ENCODE data around the gene PET100. TPM values are rescaled to one million over a fixed set of nuclear protein-coding genes. Genes with fewer than 3 reads are reported as not detected.

Gene PET100
- total RNA-seq, 1 donor from 2014 or later: 10.3 TPM

- Histone ChIP-seq H3K27me3 (ENCODE audit: control insufficient read depth, insufficient read depth, low read length) (peaks cover 2% of the 10 kb centered on the region), H3K4me3 (ENCODE audit: low read depth, low read length) (no peak overlapping the region), H3K36me3 (ENCODE audit: control insufficient read depth, insufficient read depth, low read length) (no peaks in the 10 kb centered on the region)
- no peak for DNase-seq (ENCODE audit: low read depth)
- no peak for FAIRE-seq
- TF ChIP-seq CTCF (IDR thresholded peaks at IDR 0.05; ENCODE audit: insufficient read depth, low read length, severe bottlenecking): no peak
Measured at GRCh38 chr19:7655581-7655980, 26.0 kb downstream of the PET100 start.

GRCh38 chr19:7657131-7657751 is 27.6 kb downstream of the PET100 start:
- peaks cover 2% of the 10 kb centered on the region for H3K27me3 ChIP-seq (ENCODE audit: control insufficient read depth, insufficient read depth, low read length)
- no peak for DNase-seq (ENCODE audit: low read depth)
- TF ChIP-seq CTCF (IDR thresholded peaks at IDR 0.05; ENCODE audit: insufficient read depth, low read length, severe bottlenecking): no peak
- H3K4me3 ChIP-seq (ENCODE audit: low read depth, low read length): no peak overlapping the region
- no peaks in the 10 kb centered on the region for H3K36me3 ChIP-seq (ENCODE audit: control insufficient read depth, insufficient read depth, low read length)
- FAIRE-seq: no peak

- Histone ChIP-seq H3K4me3 (ENCODE audit: low read depth, low read length) (no peak overlapping the region), H3K36me3 (ENCODE audit: control insufficient read depth, insufficient read depth, low read length) (no peaks in the 10 kb centered on the region), H3K27me3 (ENCODE audit: control insufficient read depth, insufficient read depth, low read length) (peaks cover 2% of the 10 kb centered on the region)
- DNase-seq (ENCODE audit: low read depth) (no peak), FAIRE-seq (no peak)
- no peak for TF ChIP-seq CTCF (IDR thresholded peaks at IDR 0.05; ENCODE audit: insufficient read depth, low read length, severe bottlenecking)
Measured at GRCh38 chr19:7658219-7658686, 28.7 kb downstream of the PET100 start.

- TF ChIP-seq CTCF (IDR thresholded peaks at IDR 0.05; ENCODE audit: insufficient read depth, low read length, severe bottlenecking): no peak
- Histone ChIP-seq H3K36me3 (ENCODE audit: control insufficient read depth, insufficient read depth, low read length) (no peaks in the 10 kb centered on the region), H3K4me3 (ENCODE audit: low read depth, low read length) (no peak overlapping the region), H3K27me3 (ENCODE audit: control insufficient read depth, insufficient read depth, low read length) (no peaks in the 10 kb centered on the region)
- DNase-seq (ENCODE audit: low read depth): no peak
- no peak for FAIRE-seq
Measured at GRCh38 chr19:7661744-7662538, 32.3 kb downstream of the PET100 start.

- Histone ChIP-seq H3K4me3 (ENCODE audit: low read depth, low read length) (no peak overlapping the region), H3K27me3 (ENCODE audit: control insufficient read depth, insufficient read depth, low read length) (no peaks in the 10 kb centered on the region), H3K36me3 (ENCODE audit: control insufficient read depth, insufficient read depth, low read length) (no peaks in the 10 kb centered on the region)
- no peak for FAIRE-seq
- TF ChIP-seq CTCF (IDR thresholded peaks at IDR 0.05; ENCODE audit: insufficient read depth, low read length, severe bottlenecking): no peak
- no peak for DNase-seq (ENCODE audit: low read depth)
Measured at GRCh38 chr19:7662657-7663056, 33.1 kb downstream of the PET100 start.
